RWPE1 (cell line): Measurements from ENCODE around the gene UNC13A.

Experiments used
- CTCF ChIA-PET: fragments of 350-600 bp; sonication (Branson Sonifier 250); formaldehyde crosslinking; extraction: SDS; loops from one replicate; lab custom pipeline; 2021; lab: Yijun Ruan, JAX
- POLR2A ChIA-PET: fragments of 400-600 bp; formaldehyde crosslinking; extraction: SDS; loops from one replicate; lab custom pipeline; 2020; ENCODE audit warnings: antibody characterized with exemption; ENCODE audit not compliant: low non-redundant PET; lab: Yijun Ruan, JAX
- DNase-seq: peaks from one replicate; pipeline ENCODE4 v3.0.0; 2012; ENCODE audit warnings: low spot score
- H3K27ac ChIP-seq: fragments of 450-650 bp; 2 replicates; pipeline ENCODE4 v1.5.1; 2017
- TF ChIP-seq, protein P1 (sequence below): fragments of 450-650 bp; conservative IDR thresholded peaks from 2 replicates; pipeline ENCODE4 v1.5.1; 2017; ENCODE audit warnings: low read depth, mild to moderate bottlenecking

Gene UNC13A

GRCh38 chr19:17683078-17683477 lies 5.1 kb downstream of the UNC13A start:
- POLR2A ChIA-PET = no interaction called here
- H3K27ac ChIP-seq = no peak overlapping the region
- CTCF ChIA-PET = no interaction called here
- DNase-seq = no peak
- TF ChIP-seq, protein P1, sequence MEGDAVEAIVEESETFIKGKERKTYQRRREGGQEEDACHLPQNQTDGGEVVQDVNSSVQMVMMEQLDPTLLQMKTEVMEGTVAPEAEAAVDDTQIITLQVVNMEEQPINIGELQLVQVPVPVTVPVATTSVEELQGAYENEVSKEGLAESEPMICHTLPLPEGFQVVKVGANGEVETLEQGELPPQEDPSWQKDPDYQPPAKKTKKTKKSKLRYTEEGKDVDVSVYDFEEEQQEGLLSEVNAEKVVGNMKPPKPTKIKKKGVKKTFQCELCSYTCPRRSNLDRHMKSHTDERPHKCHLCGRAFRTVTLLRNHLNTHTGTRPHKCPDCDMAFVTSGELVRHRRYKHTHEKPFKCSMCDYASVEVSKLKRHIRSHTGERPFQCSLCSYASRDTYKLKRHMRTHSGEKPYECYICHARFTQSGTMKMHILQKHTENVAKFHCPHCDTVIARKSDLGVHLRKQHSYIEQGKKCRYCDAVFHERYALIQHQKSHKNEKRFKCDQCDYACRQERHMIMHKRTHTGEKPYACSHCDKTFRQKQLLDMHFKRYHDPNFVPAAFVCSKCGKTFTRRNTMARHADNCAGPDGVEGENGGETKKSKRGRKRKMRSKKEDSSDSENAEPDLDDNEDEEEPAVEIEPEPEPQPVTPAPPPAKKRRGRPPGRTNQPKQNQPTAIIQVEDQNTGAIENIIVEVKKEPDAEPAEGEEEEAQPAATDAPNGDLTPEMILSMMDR = no peak

GRCh38 chr19:17682273-17682672 lies 5.9 kb downstream of the UNC13A start:
- H3K27ac ChIP-seq = no peak overlapping the region
- CTCF ChIA-PET = no interaction called here
- DNase-seq = no peak
- POLR2A ChIA-PET = interaction anchor here (0.7 kb wide), 1 partner anchor 213 kb away, joined by 7 read pairs; no protein-coding TSS in a partner anchor
- TF ChIP-seq, protein P1 = no peak

DNA sequence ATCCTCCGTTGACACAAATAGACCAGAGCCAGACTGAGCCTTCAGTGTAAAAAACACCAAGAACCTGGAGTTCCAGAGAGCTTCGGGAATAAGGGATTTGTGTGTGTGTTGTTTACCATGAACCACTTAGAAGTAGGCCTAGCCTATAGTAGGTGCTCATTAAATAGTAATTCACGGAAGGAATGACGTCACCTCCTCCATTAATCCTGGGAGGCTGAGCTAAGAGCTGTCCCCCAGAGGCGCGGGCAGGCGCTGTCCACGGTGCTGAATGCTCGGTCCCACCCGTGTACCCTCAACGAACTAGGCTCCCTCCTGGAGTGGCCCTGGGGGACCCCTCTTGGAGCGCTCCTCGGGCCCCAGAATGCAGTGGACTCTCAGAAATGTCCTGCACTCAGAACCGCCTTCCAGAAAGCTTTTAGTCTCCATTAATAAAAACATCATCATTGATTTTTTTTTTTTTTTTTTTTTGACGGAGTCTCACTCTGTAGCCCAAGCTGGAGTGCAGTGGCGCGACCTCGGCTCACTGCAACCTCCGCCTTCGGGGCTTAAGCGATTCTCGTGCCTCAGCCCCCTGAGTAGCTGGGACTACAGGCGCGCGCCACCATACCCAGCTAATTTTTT lies 6.5 kb downstream of the UNC13A start:
- peak; percentile 38 for DNase-seq
- TF ChIP-seq, protein P1 = no peak
- H3K27ac ChIP-seq = no peak overlapping the region
- ChIA-PET CTCF (interaction anchor here (0.6 kb wide), 1 partner anchor 49 kb away, joined by 5 read pairs; no protein-coding TSS in a partner anchor), POLR2A (interaction anchor here (0.7 kb wide), 1 partner anchor 212 kb away, joined by 7 read pairs; no protein-coding TSS in a partner anchor)

DNA sequence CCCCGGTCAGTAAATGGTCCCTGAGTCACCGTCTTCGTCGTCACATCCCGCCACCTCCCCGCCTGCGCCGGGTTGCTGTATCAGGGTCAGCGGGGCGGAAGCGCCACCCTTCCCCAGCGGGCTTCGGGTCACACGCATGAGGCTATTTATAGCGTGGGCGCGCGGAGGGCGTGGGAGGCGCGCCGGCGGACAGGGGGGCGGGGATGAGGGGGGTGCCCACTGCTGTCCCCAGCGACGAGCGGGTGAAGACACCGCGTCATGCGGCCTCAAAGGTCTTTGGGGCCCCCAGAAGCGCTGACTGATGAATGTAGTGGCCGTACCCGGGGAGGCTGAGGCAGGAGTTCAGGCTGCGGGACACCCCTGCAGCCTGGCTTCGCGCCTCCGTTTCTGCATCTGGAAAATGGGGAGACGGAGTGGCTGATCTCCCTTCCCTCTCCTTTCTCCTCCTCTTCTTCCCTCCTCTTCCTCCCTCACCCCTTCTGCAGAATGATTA lies 7.9 kb downstream of the UNC13A start:
- H3K27ac ChIP-seq = no peak overlapping the region
- ChIA-PET CTCF (interaction anchor here (0.6 kb wide), 1 partner anchor 230 kb away, joined by 3 read pairs; no protein-coding TSS in a partner anchor), POLR2A (no interaction called here)
- no peak for DNase-seq
- TF ChIP-seq, protein P1 = no peak

DNA sequence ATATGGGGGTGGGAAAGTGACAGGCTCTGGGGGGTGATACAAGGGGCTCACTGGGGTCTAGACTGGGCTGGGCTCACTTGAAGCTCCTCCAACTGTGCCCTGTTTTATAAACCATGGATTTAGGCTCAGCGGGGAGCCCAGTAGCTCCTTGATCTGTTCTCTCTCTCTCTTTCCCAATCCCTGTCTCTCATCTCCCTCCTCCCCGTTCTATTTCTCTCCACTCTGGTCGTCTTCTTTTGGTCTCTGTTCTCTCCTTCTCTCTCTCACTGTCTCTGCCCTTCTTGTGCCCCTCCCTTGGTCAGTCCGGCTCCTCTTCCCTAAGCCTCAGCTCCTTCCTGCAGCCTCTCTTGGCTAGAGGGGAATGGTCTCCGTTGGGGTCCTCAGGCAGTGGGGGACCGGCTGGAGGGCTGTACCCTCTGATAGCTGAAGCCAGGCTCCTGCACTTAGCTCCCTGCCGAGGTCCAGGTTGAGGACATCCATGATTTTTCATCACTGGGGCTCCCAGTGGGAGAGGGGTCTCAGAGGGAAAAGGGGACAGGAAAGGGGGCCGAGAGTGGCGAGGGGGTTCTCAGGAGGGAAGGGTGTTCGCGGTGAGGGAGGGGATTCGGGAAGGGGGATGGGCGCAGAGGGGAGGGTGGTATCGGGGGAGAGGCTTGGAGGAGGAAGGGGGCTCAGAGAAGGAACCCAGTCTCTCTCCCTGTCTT lies 8.5 kb downstream of the UNC13A start:
- ChIA-PET POLR2A (no interaction called here), CTCF (interaction anchor here (0.6 kb wide), 1 partner anchor 230 kb away, joined by 3 read pairs; no protein-coding TSS in a partner anchor)
- TF ChIP-seq, protein P1 = no peak
- no peak for DNase-seq
- no peak overlapping the region for H3K27ac ChIP-seq

- TF ChIP-seq, protein P1 = no peak
- POLR2A ChIA-PET = no interaction called here
Measured at GRCh38 chr19:17678836-17679235, 9.3 kb downstream of the UNC13A start.

More at GRCh38 chr19:17678836-17679235, 9.3 kb downstream of the UNC13A start:
- CTCF ChIA-PET = interaction anchor here (0.5 to 0.7 kb wide), 2 partner anchors 88 to 206 kb away, joined by 3 read pairs; no protein-coding TSS in a partner anchor
- no peak for DNase-seq
- H3K27ac ChIP-seq = no peak overlapping the region
